GM12878 (cell line): ENCODE results near the gene CTDNEP1. TPM values are rescaled to one million over a fixed set of nuclear protein-coding genes. Genes with fewer than 3 reads are reported as not detected.

ENCODE experiments used
- ATAC-seq: fragments of 200-7000 bp; cut with Tn5 transposase; 3 replicates; pipeline ENCODE4 v1.9.1; 2020; ENCODE audit warnings: mild to moderate bottlenecking, moderate library complexity
- BruUV-seq: library from RNA; stranded (reverse); fragments of 400-500 nt; replicated peaks from 2 replicates; lab custom pipeline; 2021; lab: Mats Ljungman, UMichigan
- CTCF ChIA-PET: fragments of 300-600 bp; sonication (Branson Sonifier 250); formaldehyde crosslinking; extraction: SDS; loops from one replicate; lab custom pipeline; 2021; ENCODE audit warnings: inconsistent platforms; lab: Yijun Ruan, JAX
- POLR2A ChIA-PET: fragments of 350-600 bp; formaldehyde crosslinking; extraction: SDS; loops from one replicate; lab custom pipeline; 2021; ENCODE audit warnings: inconsistent platforms; lab: Charles Lee
- RAD21 ChIA-PET: fragments of 300-600 bp; sonication (Branson Sonifier 250); formaldehyde crosslinking; loops from one replicate; lab custom pipeline; 2023; ENCODE audit warnings: antibody characterized with exemption; ENCODE audit not compliant: unreplicated experiment; lab: Charles Lee
- SMC1A ChIA-PET: fragments of 300-600 bp; sonication (Branson Sonifier 250); formaldehyde crosslinking; loops from one replicate; lab custom pipeline; 2023; ENCODE audit not compliant: unreplicated experiment, uncharacterized antibody; lab: Charles Lee
- DNase-seq: peaks from one replicate; pipeline ENCODE4 v3.0.0-alpha.2; 2011; ENCODE audit warnings: low read depth, low spot score
- FAIRE-seq: peaks from 3 replicates; lab custom pipeline; 2011; peaks lifted over from hg19 to GRCh38; lab: Jason Lieb, UNC
- H2AFZ ChIP-seq: 2 replicates; pipeline ENCODE4 v1.6.0; 2011; ENCODE audit warnings: low read depth, low read length, control low read depth; ENCODE audit not compliant: control insufficient read depth
- H3K27ac ChIP-seq: 2 replicates; pipeline ENCODE4 v1.5.1; 2011; ENCODE audit warnings: control low read depth; ENCODE audit not compliant: control insufficient read depth, insufficient read depth
- H3K27me3 ChIP-seq, 2 experiments: replicated peaks in 1 of 2; 2 replicates each; pipeline versions ENCODE4 v1.6.0 to v1.6.1; 2011; ENCODE audit warnings: low read length in 1 of 2; ENCODE audit not compliant: control insufficient read depth in 2 of 2, insufficient read depth in 2 of 2
- H3K36me3 ChIP-seq, 2 experiments: 2 replicates each; pipeline ENCODE4 v1.5.1; 2011; ENCODE audit warnings: low read length in 1 of 2; ENCODE audit not compliant: control insufficient read depth in 2 of 2, insufficient read depth in 2 of 2
- H3K4me1 ChIP-seq: 2 replicates; pipeline ENCODE4 v1.6.1; 2011; ENCODE audit warnings: mild to moderate bottlenecking, low read length, moderate library complexity, mixed read lengths; ENCODE audit not compliant: control insufficient read depth, insufficient read depth
- H3K4me2 ChIP-seq: 2 replicates; pipeline ENCODE4 v1.6.0; 2011; ENCODE audit warnings: control low read depth; ENCODE audit not compliant: control insufficient read depth, insufficient read depth
- H3K4me3 ChIP-seq: fragments of 200-600 bp; sonication (generic); 2 replicates; pipeline ENCODE4 v1.5.1; 2016
- H3K79me2 ChIP-seq: 2 replicates; pipeline ENCODE4 v1.6.0; 2011; ENCODE audit warnings: low read length; ENCODE audit not compliant: control insufficient read depth, insufficient read depth
- H3K9ac ChIP-seq: 2 replicates; pipeline ENCODE4 v1.8.0; 2011; ENCODE audit warnings: low read length, control low read depth, mixed read lengths; ENCODE audit not compliant: control insufficient read depth, insufficient read depth
- H3K9me3 ChIP-seq: replicated peaks from 3 replicates; pipeline ENCODE4 v1.5.1; 2011; ENCODE audit warnings: mild to moderate bottlenecking, low read length; ENCODE audit not compliant: control insufficient read depth, insufficient read depth
- H4K20me1 ChIP-seq: 2 replicates; pipeline ENCODE4 v1.6.0; 2011; ENCODE audit not compliant: control insufficient read depth, insufficient read depth
- ATF7 ChIP-seq: fragments of 450-650 bp; IDR thresholded peaks from 2 replicates; pipeline ENCODE4 v1.6.1; 2016; ENCODE audit warnings: low read depth, mild to moderate bottlenecking
- CEBPB ChIP-seq, 2 experiments: fragments of 150-350 bp in 1 of 2; IDR thresholded peaks; 2 replicates each; pipeline ENCODE4 v1.6.1; 2012 to 2014; ENCODE audit warnings: low read depth in 2 of 2, low read length in 2 of 2, borderline replicate concordance in 1 of 2, inconsistent platforms in 1 of 2
- DPF2 ChIP-seq: fragments of 450-650 bp; IDR thresholded peaks from 2 replicates; pipeline ENCODE4 v1.6.1; 2017; ENCODE audit warnings: mild to moderate bottlenecking
- GATAD2B ChIP-seq: fragments of 450-650 bp; conservative IDR thresholded peaks from 2 replicates; pipeline ENCODE4 v1.6.1; 2017; ENCODE audit warnings: low read depth, mild to moderate bottlenecking, moderate library complexity
- IRF5 ChIP-seq: fragments of 450-650 bp; IDR thresholded peaks from 2 replicates; pipeline ENCODE4 v1.6.1; 2017; ENCODE audit warnings: borderline replicate concordance
- LARP7 ChIP-seq: fragments of 450-650 bp; IDR thresholded peaks from 2 replicates; pipeline ENCODE4 v1.6.1; 2017; ENCODE audit warnings: mild to moderate bottlenecking
- NFIC ChIP-seq: IDR thresholded peaks from 2 replicates; pipeline ENCODE4 v1.6.1; 2012; ENCODE audit warnings: low read depth, mild to moderate bottlenecking, inconsistent platforms, low read length, moderate library complexity
- NR2C2 ChIP-seq: IDR thresholded peaks from 2 replicates; pipeline ENCODE4 v1.6.1; 2011; ENCODE audit warnings: borderline replicate concordance, low read depth; ENCODE audit not compliant: control insufficient read depth, insufficient read length
- NR2F1 ChIP-seq: fragments of 450-650 bp; conservative IDR thresholded peaks from 2 replicates; pipeline ENCODE4 v1.6.1; 2017; ENCODE audit warnings: mild to moderate bottlenecking
- SMAD5 ChIP-seq: IDR thresholded peaks from 2 replicates; pipeline ENCODE4 v1.6.1; 2016; ENCODE audit warnings: antibody characterized with exemption, low read depth
- SUZ12 ChIP-seq: fragments of 200-600 bp; sonication (generic); IDR thresholded peaks from one replicate; pipeline ENCODE4 v1.6.1; 2018; ENCODE audit warnings: antibody characterized with exemption, mild to moderate bottlenecking; ENCODE audit not compliant: unreplicated experiment
- TARDBP ChIP-seq: IDR thresholded peaks from 2 replicates; pipeline ENCODE4 v1.6.1; 2016; ENCODE audit warnings: borderline replicate concordance
- ZNF24 ChIP-seq: fragments of 450-650 bp; IDR thresholded peaks from 2 replicates; pipeline ENCODE4 v1.6.1; 2017; ENCODE audit warnings: antibody characterized with exemption, mild to moderate bottlenecking
- WGBS: methylation state at CpG from one replicate; pipeline ENCODE4 v1.1.6; 2016; ENCODE audit warnings: low lambda C conversion rate; ENCODE audit not compliant: insufficient replicate concordance, insufficient coverage; ENCODE audit errors: missing lambda C conversion rate; 5-methylcytosine and 5-hydroxymethylcytosine counted together
- in situ Hi-C: fragments of 300-500 bp; cut with MboI; formaldehyde crosslinking; loops from 9 replicates; pipeline ENCODE4 v1.14.3; 2018; ENCODE audit warnings: mixed read lengths
- intact Hi-C: fragments of 100-400 bp; cut with micrococcal nuclease; formaldehyde crosslinking; loops from one replicate; pipeline ENCODE4 v1.14.2; 2022; ENCODE audit not compliant: unreplicated experiment
- polyA plus RNA-seq, 11 experiments: library from polyadenylated mRNA; depleted of rRNA in 4 of 11; unstranded in 6 of 11; stranded (reverse) in 5 of 11; fragments of >200 nt; fragmentation: Nextera tagmentation in 4 of 11; fragmentation: Illumina TruSeq in 1 of 11; extraction: Ambion mirVana in 4 of 11; extraction: Trizol in 1 of 11; gene quantifications; 1 replicate in 1 of 11; 2 replicates in 10 of 11; pipeline versions ENCODE4 v1.2.1 to v1.2.3, GENCODE V29; 2011 to 2016; ENCODE audit warnings: inconsistent platforms in 2 of 11, missing spikeins in 2 of 11, low read depth in 1 of 11
- total RNA-seq, 4 experiments: library from RNA; depleted of rRNA in 3 of 4; stranded (reverse); fragments of >200 nt in 3 of 4; fragmentation: Illumina TruSeq in 1 of 4; extraction: Trizol in 1 of 4; gene quantifications; 2 replicates each; pipeline versions ENCODE4 v1.2.1 to v1.2.3, GENCODE V29; 2013 to 2021

The CTDNEP1 gene
- total and polyA plus RNA-seq, 10 of the 15 experiments (the other 5 are each of a cell fraction or from before 2014, with no cell fraction given), result 23.7 to 176 (median 30.3) TPM

GRCh38 chr17:7224110-7224509 lies 27.4 kb downstream of the CTDNEP1 start:
- H2AFZ ChIP-seq, result no peak overlapping the region
- H3K27ac ChIP-seq, result no peak overlapping the region
- H3K36me3 ChIP-seq, result peaks cover 20 to 25% of the 10 kb centered on the region in 2 experiments
- H3K4me3 ChIP-seq, result no peak overlapping the region
- 86% methylated on average over 10 of the region's 10 CpGs for WGBS
- RAD21 ChIA-PET, result no interaction called here
- peaks cover 14% of the 10 kb centered on the region for H3K79me2 ChIP-seq
- peaks cover 3% of the 10 kb centered on the region for H3K4me1 ChIP-seq
- DNase-seq (no peak), FAIRE-seq (no peak)
- no peaks in the 10 kb centered on the region for H3K27me3 ChIP-seq
- SMC1A ChIA-PET, result no interaction called here
- no peaks in the 10 kb centered on the region for H3K9me3 ChIP-seq
- no peak overlapping the region for H3K9ac ChIP-seq
- no TSS peak for BruUV-seq
- CTCF ChIA-PET, result no interaction called here
- in situ Hi-C loops, result no loop called here
- POLR2A ChIA-PET, result interaction anchor here (1.2 to 5.9 kb wide), 2 partner anchors 10 to 17 kb away, joined by 3 to 60 read pairs; partner anchors contain the start of gene DVL2
- no peaks in the 10 kb centered on the region for H4K20me1 ChIP-seq
- H3K4me2 ChIP-seq, result no peak overlapping the region
- intact Hi-C loops, result no loop called here
- no peak for TF ChIP-seq SUZ12
- TF ChIP-seq NR2F1, result no peak
- TF ChIP-seq TARDBP, result no peak
- no peak for TF ChIP-seq CEBPB (IDR thresholded peaks at IDR 0.05; ENCODE audit: borderline replicate concordance in 1 of 2, low read depth in 2 of 2, low read length in 2 of 2)
- TF ChIP-seq, all 136 proteins: peak for 0
- no peak for ATAC-seq

- Histone ChIP-seq H3K79me2 (peaks cover 14% of the 10 kb centered on the region), H4K20me1 (no peaks in the 10 kb centered on the region), H3K27me3 (no peaks in the 10 kb centered on the region), H3K9me3 (no peaks in the 10 kb centered on the region), H3K4me2 (no peak overlapping the region), H3K9ac (no peak overlapping the region), H3K27ac (no peak overlapping the region), H2AFZ (no peak overlapping the region), H3K36me3 (peaks cover 20 to 25% of the 10 kb centered on the region in 2 experiments), H3K4me3 (no peak overlapping the region), H3K4me1 (peaks cover 3% of the 10 kb centered on the region)
- FAIRE-seq (no peak), DNase-seq (no peak), ATAC-seq (no peak)
- ChIA-PET SMC1A (no interaction called here), CTCF (no interaction called here), RAD21 (no interaction called here), POLR2A (interaction anchor here (0.7 to 5.9 kb wide), 3 partner anchors 10 to 24 kb away, joined by 3 to 60 read pairs (median 6); partner anchors contain the start of gene DVL2)
- intact Hi-C loops, result no loop called here
- in situ Hi-C loops, result no loop called here
- no TSS peak for BruUV-seq
- TF ChIP-seq SMAD5 (no peak), LARP7 (no peak), NR2C2 (no peak), ATF7 (no peak), ZNF24 (no peak), IRF5 (no peak), GATAD2B (no peak), DPF2 (no peak), NFIC (no peak), CEBPB (IDR thresholded peaks at IDR 0.05; ENCODE audit: borderline replicate concordance in 1 of 2, low read depth in 2 of 2, low read length in 2 of 2) (no peak)
- WGBS, result 98% methylated on average over 4 of the region's 4 CpGs
These were observed 28.2 kb downstream of the CTDNEP1 start for GRCh38 chr17:7223375-7223774.
